Measurements from ENCODE around the gene AFF3.

- TF ChIP-seq, protein P1, sequence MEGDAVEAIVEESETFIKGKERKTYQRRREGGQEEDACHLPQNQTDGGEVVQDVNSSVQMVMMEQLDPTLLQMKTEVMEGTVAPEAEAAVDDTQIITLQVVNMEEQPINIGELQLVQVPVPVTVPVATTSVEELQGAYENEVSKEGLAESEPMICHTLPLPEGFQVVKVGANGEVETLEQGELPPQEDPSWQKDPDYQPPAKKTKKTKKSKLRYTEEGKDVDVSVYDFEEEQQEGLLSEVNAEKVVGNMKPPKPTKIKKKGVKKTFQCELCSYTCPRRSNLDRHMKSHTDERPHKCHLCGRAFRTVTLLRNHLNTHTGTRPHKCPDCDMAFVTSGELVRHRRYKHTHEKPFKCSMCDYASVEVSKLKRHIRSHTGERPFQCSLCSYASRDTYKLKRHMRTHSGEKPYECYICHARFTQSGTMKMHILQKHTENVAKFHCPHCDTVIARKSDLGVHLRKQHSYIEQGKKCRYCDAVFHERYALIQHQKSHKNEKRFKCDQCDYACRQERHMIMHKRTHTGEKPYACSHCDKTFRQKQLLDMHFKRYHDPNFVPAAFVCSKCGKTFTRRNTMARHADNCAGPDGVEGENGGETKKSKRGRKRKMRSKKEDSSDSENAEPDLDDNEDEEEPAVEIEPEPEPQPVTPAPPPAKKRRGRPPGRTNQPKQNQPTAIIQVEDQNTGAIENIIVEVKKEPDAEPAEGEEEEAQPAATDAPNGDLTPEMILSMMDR (conservative IDR thresholded peaks at IDR 0.05 in 1 of 2, IDR thresholded peaks at IDR 0.05 in 1 of 2; ENCODE audit: low read depth in 1 of 2, low read length in 2 of 2): no peak
- no peak for TF ChIP-seq EZH2 (IDR thresholded peaks at IDR 0.05; ENCODE audit: low read length, missing control alignments)
Measured at GRCh38 chr2:99802734-99803133, 339.7 kb downstream of the AFF3 start.

All from fibroblast of lung (primary cell).